IPS-18a (cell line): ENCODE data around the gene UHMK1.

ENCODE experiments used
- H3K27ac ChIP-seq: one replicate; pipeline ENCODE4 v1.5.1; 2013; ENCODE audit warnings: low read length
- H3K27me3 ChIP-seq: one replicate; pipeline ENCODE4 v1.6.1; 2013; ENCODE audit warnings: mild to moderate bottlenecking, low read length; ENCODE audit not compliant: control insufficient read depth, insufficient read depth
- H3K36me3 ChIP-seq: one replicate; pipeline ENCODE4 v1.6.1; 2013; ENCODE audit warnings: low read depth, low read length; ENCODE audit not compliant: control insufficient read depth
- H3K4me1 ChIP-seq: one replicate; pipeline ENCODE4 v1.6.1; 2013; ENCODE audit warnings: low read depth, low read length; ENCODE audit not compliant: control insufficient read depth
- H3K4me3 ChIP-seq: one replicate; pipeline ENCODE4 v1.5.1; 2013; ENCODE audit warnings: low read length
- H3K9ac ChIP-seq: one replicate; pipeline ENCODE4 v1.6.1; 2013; ENCODE audit warnings: mild to moderate bottlenecking, low read length, moderate library complexity
- H3K9me3 ChIP-seq: one replicate; pipeline ENCODE4 v1.6.1; 2013; ENCODE audit warnings: low read depth, low read length; ENCODE audit not compliant: control insufficient read depth

UHMK1 gene

GRCh38 chr1:162530988-162531319 lies 33.3 kb downstream of the UHMK1 start:
- no peak overlapping the region for H3K9ac ChIP-seq
- H3K27me3 ChIP-seq, result no peaks in the 10 kb centered on the region
- no peaks in the 10 kb centered on the region for H3K9me3 ChIP-seq
- H3K4me1 ChIP-seq, result peaks cover 9% of the 10 kb centered on the region
- H3K36me3 ChIP-seq, result peaks cover 5% of the 10 kb centered on the region
- no peak overlapping the region for H3K27ac ChIP-seq
- H3K4me3 ChIP-seq, result no peak overlapping the region

DNA sequence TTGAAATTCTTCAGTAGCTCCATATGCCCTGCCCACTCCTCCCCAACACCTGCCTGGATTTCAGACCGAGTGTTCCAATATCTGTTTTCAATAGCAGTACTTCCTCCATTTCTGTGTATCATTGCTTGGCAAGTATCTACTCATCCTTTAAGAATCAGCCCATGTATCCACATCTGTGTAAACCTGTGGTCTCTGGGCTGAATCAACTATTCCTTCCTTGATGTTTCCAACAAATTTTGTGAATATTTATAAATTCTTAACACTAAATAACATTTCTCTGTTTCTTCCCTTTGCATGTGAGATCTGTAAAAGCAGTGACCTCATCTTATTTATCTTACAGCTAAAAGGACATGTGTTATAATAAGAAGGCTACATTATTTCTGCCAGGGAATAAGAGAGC lies 37.9 kb downstream of the UHMK1 start:
- no peak overlapping the region for H3K9ac ChIP-seq
- H3K27me3 ChIP-seq, result no peaks in the 10 kb centered on the region
- H3K9me3 ChIP-seq, result no peaks in the 10 kb centered on the region
- no peak overlapping the region for H3K27ac ChIP-seq
- H3K4me1 ChIP-seq, result peaks cover 2% of the 10 kb centered on the region
- no peaks in the 10 kb centered on the region for H3K36me3 ChIP-seq
- H3K4me3 ChIP-seq, result no peak overlapping the region

GRCh38 chr1:162536511-162536910 lies 38.9 kb downstream of the UHMK1 start:
- H3K4me1 ChIP-seq, result no peaks in the 10 kb centered on the region
- no peaks in the 10 kb centered on the region for H3K9me3 ChIP-seq
- no peaks in the 10 kb centered on the region for H3K36me3 ChIP-seq
- H3K4me3 ChIP-seq, result no peak overlapping the region
- H3K9ac ChIP-seq, result no peak overlapping the region
- no peak overlapping the region for H3K27ac ChIP-seq
- H3K27me3 ChIP-seq, result no peaks in the 10 kb centered on the region

GRCh38 chr1:162537216-162537615 lies 39.6 kb downstream of the UHMK1 start:
- Histone ChIP-seq H3K4me3 (no peak overlapping the region), H3K27ac (no peak overlapping the region), H3K4me1 (no peaks in the 10 kb centered on the region), H3K9ac (no peak overlapping the region), H3K36me3 (no peaks in the 10 kb centered on the region), H3K27me3 (no peaks in the 10 kb centered on the region), H3K9me3 (no peaks in the 10 kb centered on the region)

DNA sequence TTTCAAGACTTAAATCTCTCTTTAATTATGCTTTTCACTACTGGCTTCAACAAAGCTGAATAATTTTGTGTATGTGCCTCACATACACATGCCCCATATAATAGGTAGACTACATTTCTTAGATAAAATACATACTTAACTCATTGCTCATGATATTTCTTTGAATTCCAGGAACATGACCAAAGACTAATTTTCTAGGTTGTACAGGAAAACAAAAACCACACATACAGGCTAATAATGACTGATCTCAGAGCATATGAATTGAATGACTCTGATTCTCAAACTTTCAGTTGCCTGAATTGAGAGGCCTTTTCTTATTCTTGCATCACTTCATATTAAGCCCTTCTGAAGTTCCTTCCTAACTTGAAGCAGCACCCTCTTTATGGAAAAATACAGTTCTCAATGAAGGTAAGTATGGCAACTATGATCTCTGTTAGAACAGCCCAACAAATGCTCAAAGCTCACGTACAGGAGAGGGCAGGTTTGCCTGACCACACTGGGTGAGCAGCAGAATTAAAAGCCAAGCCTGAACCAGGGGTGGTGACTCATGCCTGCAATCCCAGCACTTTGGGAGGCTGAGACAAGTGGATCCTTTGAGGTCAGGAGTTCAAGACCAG lies 41.3 kb downstream of the UHMK1 start:
- no peak overlapping the region for H3K4me3 ChIP-seq
- H3K4me1 ChIP-seq, result no peaks in the 10 kb centered on the region
- H3K9me3 ChIP-seq, result no peaks in the 10 kb centered on the region
- no peaks in the 10 kb centered on the region for H3K36me3 ChIP-seq
- H3K9ac ChIP-seq, result no peak overlapping the region
- H3K27me3 ChIP-seq, result no peaks in the 10 kb centered on the region
- H3K27ac ChIP-seq, result no peak overlapping the region

DNA sequence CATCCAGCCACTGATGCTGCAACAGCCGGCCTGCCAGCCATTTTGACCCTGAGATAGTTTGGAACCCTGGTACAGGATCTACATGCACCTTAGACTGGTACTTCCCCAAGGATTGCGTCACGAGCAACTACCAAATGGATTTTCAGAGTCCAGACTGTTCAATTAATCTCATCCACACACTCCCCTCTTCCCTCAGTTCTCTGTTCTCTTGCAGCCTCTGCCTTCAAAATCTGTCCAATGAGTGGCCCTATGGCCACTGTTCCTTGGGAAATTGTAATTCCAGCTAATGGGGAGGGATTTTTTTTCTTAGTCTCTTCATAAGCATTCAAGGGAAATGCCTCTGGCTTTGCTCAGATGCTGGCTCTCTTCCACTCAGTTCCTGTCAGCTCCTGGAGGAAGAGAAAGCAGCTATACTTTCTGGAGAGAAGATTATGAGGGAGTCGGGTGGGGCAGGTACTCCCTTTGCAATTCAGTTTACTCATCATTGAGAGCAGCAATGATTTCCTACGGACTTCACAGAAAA lies 44.1 kb downstream of the UHMK1 start:
- no peaks in the 10 kb centered on the region for H3K4me1 ChIP-seq
- H3K27me3 ChIP-seq, result no peaks in the 10 kb centered on the region
- no peaks in the 10 kb centered on the region for H3K36me3 ChIP-seq
- no peak overlapping the region for H3K9ac ChIP-seq
- H3K27ac ChIP-seq, result no peak overlapping the region
- no peaks in the 10 kb centered on the region for H3K9me3 ChIP-seq
- no peak overlapping the region for H3K4me3 ChIP-seq

DNA sequence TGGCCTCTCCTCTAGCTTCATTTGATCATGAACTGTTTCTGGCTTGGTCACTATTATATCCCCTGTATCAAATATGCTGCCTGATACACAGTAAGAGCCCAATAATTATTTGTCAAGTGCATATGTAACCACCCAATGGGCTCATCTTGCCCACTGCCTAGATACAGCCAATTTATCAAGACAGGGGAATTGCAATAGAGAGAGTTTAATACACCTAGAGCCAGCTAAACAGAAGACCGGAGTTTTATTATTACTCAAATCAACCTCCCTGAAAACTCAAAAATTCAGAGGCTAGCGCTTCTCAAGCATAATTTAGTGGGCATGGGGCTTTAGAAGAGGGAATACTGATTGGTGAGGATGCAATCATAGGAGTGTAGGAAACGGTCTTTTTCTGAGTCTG lies 45.6 kb downstream of the UHMK1 start:
- H3K4me1 ChIP-seq, result no peaks in the 10 kb centered on the region
- no peak overlapping the region for H3K27ac ChIP-seq
- no peaks in the 10 kb centered on the region for H3K36me3 ChIP-seq
- H3K4me3 ChIP-seq, result no peak overlapping the region
- no peaks in the 10 kb centered on the region for H3K9me3 ChIP-seq
- no peak overlapping the region for H3K9ac ChIP-seq
- no peaks in the 10 kb centered on the region for H3K27me3 ChIP-seq

GRCh38 chr1:162548170-162548569 lies 50.6 kb downstream of the UHMK1 start:
- Histone ChIP-seq H3K4me1 (no peaks in the 10 kb centered on the region), H3K9me3 (no peaks in the 10 kb centered on the region), H3K9ac (no peak overlapping the region), H3K27ac (no peak overlapping the region), H3K36me3 (no peaks in the 10 kb centered on the region), H3K4me3 (no peak overlapping the region), H3K27me3 (no peaks in the 10 kb centered on the region)

DNA sequence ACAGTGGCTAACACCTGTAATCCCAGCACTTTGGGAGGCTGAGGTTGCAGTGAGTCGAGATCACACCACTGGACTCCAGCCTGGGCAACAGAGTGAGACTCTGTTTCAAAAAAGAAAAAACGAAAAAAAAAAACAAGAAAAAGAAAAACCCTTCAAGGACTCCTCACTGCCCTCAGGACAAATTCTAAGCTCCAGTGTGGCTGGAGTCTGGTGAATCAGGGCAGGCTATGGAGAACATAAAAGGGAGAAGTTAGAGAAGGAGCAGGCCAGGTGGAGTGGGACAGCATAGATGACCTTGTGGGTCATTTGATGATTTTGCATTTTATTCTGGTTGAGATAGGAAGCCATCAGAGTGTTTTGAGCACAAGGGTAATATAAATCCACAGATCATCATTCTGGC lies 51.4 kb downstream of the UHMK1 start:
- no peaks in the 10 kb centered on the region for H3K4me1 ChIP-seq
- no peaks in the 10 kb centered on the region for H3K27me3 ChIP-seq
- no peaks in the 10 kb centered on the region for H3K36me3 ChIP-seq
- H3K9ac ChIP-seq, result no peak overlapping the region
- H3K27ac ChIP-seq, result no peak overlapping the region
- H3K4me3 ChIP-seq, result no peak overlapping the region
- H3K9me3 ChIP-seq, result no peaks in the 10 kb centered on the region

DNA sequence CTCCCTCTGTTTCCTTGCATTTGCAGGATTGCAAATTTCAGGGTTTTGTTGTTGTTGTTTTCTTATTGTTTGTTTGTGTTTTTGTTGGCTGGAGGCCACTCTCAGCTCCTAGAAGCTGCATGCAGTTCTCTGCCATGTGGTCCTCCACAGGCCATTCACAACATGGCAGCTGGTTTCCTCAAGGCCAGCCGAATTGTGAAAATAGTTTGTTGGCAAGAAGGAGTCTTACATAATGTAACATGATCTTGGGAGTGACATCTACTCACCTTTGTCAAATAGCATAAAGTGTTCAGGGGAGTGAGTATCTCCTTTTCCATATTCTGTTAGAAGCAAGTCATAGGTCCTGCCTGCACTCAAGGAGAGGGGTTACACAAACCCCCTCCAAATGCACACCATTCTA lies 53.3 kb downstream of the UHMK1 start:
- Histone ChIP-seq H3K9ac (no peak overlapping the region), H3K4me3 (no peak overlapping the region), H3K27ac (no peak overlapping the region), H3K4me1 (no peaks in the 10 kb centered on the region), H3K36me3 (no peaks in the 10 kb centered on the region), H3K27me3 (no peaks in the 10 kb centered on the region), H3K9me3 (no peaks in the 10 kb centered on the region)

GRCh38 chr1:162551969-162552683 lies 54.5 kb downstream of the UHMK1 start:
- Histone ChIP-seq H3K27ac (no peak overlapping the region), H3K36me3 (no peaks in the 10 kb centered on the region), H3K27me3 (no peaks in the 10 kb centered on the region), H3K9ac (no peak overlapping the region), H3K9me3 (no peaks in the 10 kb centered on the region), H3K4me3 (no peak overlapping the region), H3K4me1 (no peaks in the 10 kb centered on the region)

GRCh38 chr1:162552684-162553252 lies 55.1 kb downstream of the UHMK1 start:
- H3K4me3 ChIP-seq, result no peak overlapping the region
- no peak overlapping the region for H3K27ac ChIP-seq
- H3K27me3 ChIP-seq, result no peaks in the 10 kb centered on the region
- no peak overlapping the region for H3K9ac ChIP-seq
- no peaks in the 10 kb centered on the region for H3K9me3 ChIP-seq
- no peaks in the 10 kb centered on the region for H3K4me1 ChIP-seq
- H3K36me3 ChIP-seq, result no peaks in the 10 kb centered on the region
